Transverse colon (tissue), 4 donors: Measurements from ENCODE around the gene RORC.

Experiments
- CTCF ChIP-seq, 5 experiments: fragments of 200-600 bp in 3 of 5; fragments of 450-650 bp in 2 of 5; sonication (generic) in 3 of 5; IDR thresholded peaks; 1 replicate in 2 of 5; 2 replicates in 3 of 5; pipeline ENCODE4 v1.5.1; 2016 to 2017; ENCODE audit warnings: antibody characterized with exemption in 5 of 5, inconsistent platforms in 3 of 5, mild to moderate bottlenecking in 2 of 5, moderate library complexity in 1 of 5
- POLR2A ChIP-seq: fragments of 450-650 bp; IDR thresholded peaks from one replicate; pipeline ENCODE4 v1.6.1; 2016; ENCODE audit warnings: antibody characterized with exemption, mild to moderate bottlenecking, moderate library complexity
- POLR2AphosphoS5 ChIP-seq, 3 donors: sonication (generic); formaldehyde crosslinking; IDR thresholded peaks; one replicate each; pipeline ENCODE4 v1.6.1; 2016; ENCODE audit warnings: antibody characterized with exemption in 3 of 3

- TF ChIP-seq POLR2A (no peak), CTCF (IDR thresholded peaks at IDR 0.05) (no peak), POLR2AphosphoS5 (IDR thresholded peaks at IDR 0.05) (no peak)
Observed at GRCh38 chr1:151790940-151791651, 40.5 kb downstream of the RORC start.
